Retina (tissue), 1 donor: ENCODE data around the gene TIMM23B.
"Not testable (repeated sequence)": the region's sequence is repeated elsewhere in the genome, so short reads cannot be mapped to it uniquely, and the experiment has no call there.

Experiments
- DNase-seq: peaks from one replicate; pipeline ENCODE4 v3.0.0-alpha.2; 2016

Gene TIMM23B

GRCh38 chr10:49987207-49987606 is 45.4 kb downstream of the TIMM23B start:
- DNase-seq: not testable (repeated sequence)

- not testable (repeated sequence) for DNase-seq
Measured at GRCh38 chr10:49988376-49988775, 46.5 kb downstream of the TIMM23B start, which contains the start of gene AGAP6. AGAP6 (plus strand) TSS chr10:49988406; CDS start chr10:49988716, 310 bp downstream.

- not testable (repeated sequence) for DNase-seq
Measured at GRCh38 chr10:49995321-49995720, 53.5 kb downstream of the TIMM23B start.

- DNase-seq: not testable (repeated sequence)
Measured at GRCh38 chr10:50014024-50014423, 72.2 kb downstream of the TIMM23B start.

- DNase-seq: not testable (repeated sequence)
Measured at GRCh38 chr10:50015596-50016220, 73.9 kb downstream of the TIMM23B start.

- DNase-seq: not testable (repeated sequence)
Measured at GRCh38 chr10:50016926-50017325, 75.1 kb downstream of the TIMM23B start.

- not testable (repeated sequence) for DNase-seq
Measured at GRCh38 chr10:50017646-50018045, 75.8 kb downstream of the TIMM23B start.

- DNase-seq: not testable (repeated sequence)
Measured at GRCh38 chr10:50019279-50019678, 77.4 kb downstream of the TIMM23B start.

- DNase-seq: not testable (repeated sequence)
Measured at GRCh38 chr10:50020451-50021024, 78.7 kb downstream of the TIMM23B start.

GRCh38 chr10:50021646-50022045 is 79.8 kb downstream of the TIMM23B start:
- no peak for DNase-seq
